ENCODE data around the gene CBFB. TPM values are rescaled to one million over a fixed set of nuclear protein-coding genes. Genes with fewer than 3 reads are reported as not detected.
A peak's percentile ranks its signal among the peaks of the same experiment; 100 is the strongest.
"Not testable (repeated sequence)": the region's sequence is repeated elsewhere in the genome, so short reads cannot be mapped to it uniquely, and the experiment has no call there.

The CBFB gene
- 98.9 and 115 TPM in 2 replicates for total RNA-seq (2014; rRNA removed; shearing (Covaris generic))

- DNase-seq (ENCODE audit: low spot score), result peak; percentile 95
Observed at GRCh38 chr16:67028696-67029253, at the start of gene CBFB. CBFB (plus strand) TSS chr16:67029149; CDS start chr16:67029408, 259 bp downstream.

GRCh38 chr16:66983033-66983432 is 45.9 kb upstream of the CBFB start:
- no peak for DNase-seq (ENCODE audit: low spot score)

- DNase-seq (ENCODE audit: low spot score), result no peak
Observed at GRCh38 chr16:66984892-66985311, 44.0 kb upstream of the CBFB start.

GRCh38 chr16:66986559-66986958 is 42.4 kb upstream of the CBFB start:
- no peak for DNase-seq (ENCODE audit: low spot score)

GRCh38 chr16:66988197-66988788 is 40.7 kb upstream of the CBFB start, which contains the start of gene CES4A:
CES4A (plus strand) TSS chr16:66988589; CDS start chr16:66988773, 184 bp downstream.
- no peak for DNase-seq (ENCODE audit: low spot score)

- no peak for DNase-seq (ENCODE audit: low spot score)
Observed at GRCh38 chr16:66991545-66992077, 37.3 kb upstream of the CBFB start.

GRCh38 chr16:66993558-66993957 is 35.4 kb upstream of the CBFB start:
- DNase-seq (ENCODE audit: low spot score), result not testable (repeated sequence)

- no peak for DNase-seq (ENCODE audit: low spot score)
Observed at GRCh38 chr16:66996324-66996982, 32.5 kb upstream of the CBFB start.

GRCh38 chr16:66996983-66997358 is 32.0 kb upstream of the CBFB start:
- DNase-seq (ENCODE audit: low spot score), result no peak

- DNase-seq (ENCODE audit: low spot score), result no peak
Observed at GRCh38 chr16:67000384-67001351, 28.3 kb upstream of the CBFB start.

- DNase-seq (ENCODE audit: low spot score), result no peak
Observed at GRCh38 chr16:67001726-67002125, 27.2 kb upstream of the CBFB start.

- no peak for DNase-seq (ENCODE audit: low spot score)
Observed at GRCh38 chr16:67006930-67007658, 21.9 kb upstream of the CBFB start.

GRCh38 chr16:67009158-67009557 is 19.8 kb upstream of the CBFB start:
- no peak for DNase-seq (ENCODE audit: low spot score)

GRCh38 chr16:67011274-67011673 is 17.7 kb upstream of the CBFB start:
- DNase-seq (ENCODE audit: low spot score), result no peak

GRCh38 chr16:67013233-67013822 is 15.6 kb upstream of the CBFB start:
- DNase-seq (ENCODE audit: low spot score), result no peak

- DNase-seq (ENCODE audit: low spot score), result peak; percentile 16
Observed at GRCh38 chr16:67013823-67014633, 14.9 kb upstream of the CBFB start.

GRCh38 chr16:67014634-67015312 is 14.2 kb upstream of the CBFB start:
- DNase-seq (ENCODE audit: low spot score), result no peak

- peak; percentile 44 for DNase-seq (ENCODE audit: low spot score)
Observed at GRCh38 chr16:67015313-67015731, 13.6 kb upstream of the CBFB start.

- DNase-seq (ENCODE audit: low spot score), result no peak
Observed at GRCh38 chr16:67016143-67016542, 12.8 kb upstream of the CBFB start.

All from HT-29 (cell line).